Right renal cortex interstitium (tissue), 3 donors: ENCODE data around the gene CCDC9. TPM values are rescaled to one million over a fixed set of nuclear protein-coding genes. Genes with fewer than 3 reads are reported as not detected.
"Not testable (repeated sequence)": the region's sequence is repeated elsewhere in the genome, so short reads cannot be mapped to it uniquely, and the experiment has no call there.

Experiments used
- DNase-seq, 3 donors: peaks; one replicate each; pipeline ENCODE4 v3.0.0-alpha.2; 2013; ENCODE audit warnings: low read depth in 3 of 3, low spot score in 2 of 3
- polyA plus RNA-seq, 3 donors: library from polyadenylated mRNA; unstranded; fragments of 120-200 nt; gene quantifications; one replicate each; pipeline ENCODE4 v1.2.1, GENCODE V29; 2013; ENCODE audit not compliant: insufficient read length in 3 of 3

Gene CCDC9
- polyA plus RNA-seq, 3 donors: 18.9 to 20.4 (median 19.9) TPM

DNA sequence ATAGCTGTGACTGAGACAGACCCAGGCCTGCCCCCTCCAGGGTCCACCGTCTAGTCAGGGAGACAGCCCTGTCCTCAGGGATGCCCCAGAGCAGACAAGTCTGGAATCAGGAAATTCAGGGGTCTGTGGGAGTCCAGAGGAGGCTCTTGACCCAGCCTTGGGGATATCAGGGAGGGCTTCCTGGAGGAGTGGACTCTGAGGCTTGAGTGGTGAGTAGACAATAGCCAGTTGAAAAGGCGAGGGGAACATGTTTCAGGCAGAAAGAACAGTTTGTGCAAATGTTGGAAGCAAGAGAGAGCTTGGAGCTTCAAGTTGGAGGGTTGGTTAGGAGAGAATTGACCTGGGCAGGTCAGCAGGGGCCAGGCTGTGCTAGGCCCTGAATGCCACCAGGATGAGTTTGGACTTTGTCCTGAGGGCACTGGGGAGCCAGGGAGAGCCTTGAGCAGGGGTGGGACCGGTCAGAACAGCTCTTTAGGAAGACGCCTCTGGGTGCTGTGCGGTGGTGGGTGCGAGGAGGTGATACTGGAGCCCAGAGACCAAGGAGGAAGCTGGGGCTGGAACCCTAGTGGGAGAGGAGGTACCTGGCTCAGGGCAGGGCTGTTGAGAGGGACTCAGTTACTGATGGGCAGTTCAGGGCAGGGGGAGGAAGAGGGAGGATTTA is 2.7 kb downstream of the CCDC9 start:
- DNase-seq: no peak

- DNase-seq: no peak
Measured at GRCh38 chr19:47260476-47260875, 4.2 kb downstream of the CCDC9 start.

DNA sequence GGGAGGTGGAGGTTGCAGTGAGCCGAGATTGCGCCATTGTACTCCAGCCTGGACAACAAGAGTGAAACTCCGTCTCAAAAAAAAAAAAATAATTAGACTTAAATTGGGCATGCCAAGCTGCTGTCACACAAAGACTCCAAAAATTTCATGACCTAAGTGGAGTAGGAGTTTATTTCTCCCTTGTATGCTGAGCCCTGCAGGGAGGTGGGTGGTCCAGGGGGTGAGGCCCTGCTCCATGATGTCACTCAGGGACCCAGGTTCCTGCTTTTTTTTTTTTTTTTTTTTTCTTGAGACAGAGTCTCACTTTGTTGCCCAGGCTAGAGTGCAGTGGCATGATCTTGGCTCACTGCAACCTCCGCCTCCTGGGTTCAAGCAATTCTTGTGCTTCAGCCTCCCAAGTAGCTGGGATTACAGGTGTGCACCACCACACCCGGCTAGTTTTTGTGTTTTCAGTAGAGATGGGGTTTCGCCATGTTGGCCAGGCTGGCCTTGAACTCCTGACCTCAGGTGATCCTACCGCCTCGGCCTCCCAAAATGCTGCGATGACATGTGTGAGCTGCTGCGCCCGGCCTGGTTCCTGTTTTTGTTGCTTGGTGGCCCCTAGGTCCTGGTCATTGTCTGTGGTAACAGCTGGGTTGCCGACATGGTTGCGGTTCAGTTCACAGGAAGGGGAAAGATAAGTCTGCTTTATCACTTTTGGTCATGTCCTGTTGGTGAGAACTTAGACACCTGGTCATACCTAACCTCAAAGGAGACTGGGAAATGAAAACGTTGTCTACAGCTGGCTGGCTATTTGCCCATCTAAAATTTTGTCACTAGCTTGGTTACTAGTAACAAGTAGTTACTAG is 5.8 kb downstream of the CCDC9 start:
- DNase-seq: not testable (repeated sequence)

DNA sequence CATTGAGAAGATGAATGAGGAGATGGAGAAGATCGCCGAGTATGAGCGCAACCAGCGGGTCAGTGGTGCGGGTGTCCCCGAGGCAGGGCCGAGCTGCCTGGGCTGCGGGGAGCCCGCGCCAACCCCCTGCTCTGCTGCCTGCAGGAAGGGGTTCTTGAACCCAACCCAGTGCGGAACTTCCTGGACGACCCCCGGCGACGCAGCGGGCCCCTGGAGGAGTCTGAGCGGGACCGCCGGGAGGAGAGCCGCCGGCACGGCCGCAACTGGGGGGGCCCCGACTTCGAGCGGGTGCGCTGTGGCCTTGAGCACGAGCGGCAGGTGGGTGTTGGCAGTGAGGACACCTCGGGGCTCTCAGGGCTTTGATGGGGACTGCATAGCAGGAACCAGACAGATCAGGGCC is 8.3 kb downstream of the CCDC9 start:
- no peak for DNase-seq

GRCh38 chr19:47266401-47266941 is 10.1 kb downstream of the CCDC9 start:
- no peak for DNase-seq

DNA sequence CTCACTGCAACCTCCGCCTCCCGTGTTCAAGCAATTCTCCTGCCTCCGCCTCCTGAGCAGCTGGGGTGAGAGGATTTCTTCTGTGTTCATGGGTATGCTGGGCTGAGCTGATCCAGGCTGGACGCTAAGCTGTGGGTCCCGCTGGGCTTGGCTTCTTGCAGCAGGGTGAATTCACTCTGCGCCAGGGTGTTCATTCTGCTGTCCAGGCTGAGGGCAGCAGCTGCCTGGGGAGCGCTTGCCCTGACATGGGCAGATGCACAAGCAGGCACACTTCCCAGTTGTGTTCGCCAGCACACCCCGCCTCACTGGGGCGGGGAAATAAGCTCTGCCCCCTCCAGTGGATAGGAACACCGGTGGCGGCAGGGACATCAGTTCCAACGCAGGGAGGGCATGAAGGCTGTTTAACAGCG is 11.0 kb downstream of the CCDC9 start:
- no peak for DNase-seq

- DNase-seq: no peak
Measured at GRCh38 chr19:47268028-47268427, 11.7 kb downstream of the CCDC9 start.

DNA sequence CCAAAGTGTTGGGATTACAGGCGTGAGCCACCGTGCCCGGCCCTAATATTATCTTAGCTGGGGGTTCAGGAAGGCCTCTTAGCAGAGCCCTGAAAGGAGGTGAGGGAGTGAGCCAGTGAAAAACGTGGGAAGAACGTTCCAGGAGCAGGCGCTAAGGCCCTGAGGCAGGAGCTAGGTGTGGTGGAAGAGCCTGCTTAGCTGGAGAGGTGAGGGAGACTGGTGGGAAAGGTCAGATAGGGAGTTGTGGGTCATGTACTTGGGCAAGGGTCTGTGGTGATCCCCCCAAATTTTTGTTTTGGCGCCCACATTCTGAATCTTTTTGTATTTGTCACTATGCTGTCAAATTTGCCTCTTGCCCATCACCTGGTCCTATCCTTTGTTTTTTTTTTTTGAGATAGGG is 13.3 kb downstream of the CCDC9 start:
- no peak for DNase-seq

DNA sequence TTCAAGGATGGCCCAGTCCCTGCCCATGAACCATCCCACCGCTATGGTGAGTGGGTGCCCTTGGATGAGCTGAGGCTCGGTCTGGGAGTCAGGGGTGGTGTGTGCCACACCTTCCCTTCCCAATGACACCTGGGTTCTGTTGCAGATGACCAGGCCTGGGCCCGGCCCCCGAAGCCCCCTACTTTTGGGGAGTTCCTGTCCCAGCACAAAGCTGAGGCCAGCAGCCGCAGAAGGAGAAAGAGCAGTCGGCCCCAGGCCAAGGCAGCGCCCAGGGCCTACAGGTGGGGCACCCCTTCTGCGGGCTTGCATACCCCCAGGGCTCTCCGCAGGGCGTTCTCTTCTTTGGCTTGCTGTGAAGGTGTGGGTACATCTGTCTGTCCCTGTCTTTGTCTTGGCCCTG is 14.1 kb downstream of the CCDC9 start:
- no peak for DNase-seq

DNA sequence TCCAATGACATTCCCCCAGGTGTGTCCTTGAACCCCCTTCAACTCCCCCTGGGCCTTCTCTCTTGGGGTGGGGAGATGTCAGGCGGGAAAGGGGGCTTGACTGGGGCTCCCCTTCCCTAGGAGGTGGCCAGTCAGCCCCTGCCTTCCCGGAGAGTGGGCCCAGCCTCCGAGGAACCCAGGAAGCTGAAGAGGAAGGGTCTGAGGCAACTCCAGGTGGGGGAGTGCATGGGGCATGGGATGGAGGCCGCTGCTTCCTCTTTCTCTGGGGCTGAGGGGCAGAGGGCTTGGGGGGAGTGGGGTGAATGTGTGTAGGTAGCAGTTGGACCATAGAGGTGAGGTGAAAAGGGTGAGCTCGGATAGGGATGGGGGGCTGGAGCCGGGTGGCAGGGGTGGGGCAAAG is 15.6 kb downstream of the CCDC9 start:
- no peak for DNase-seq

DNA sequence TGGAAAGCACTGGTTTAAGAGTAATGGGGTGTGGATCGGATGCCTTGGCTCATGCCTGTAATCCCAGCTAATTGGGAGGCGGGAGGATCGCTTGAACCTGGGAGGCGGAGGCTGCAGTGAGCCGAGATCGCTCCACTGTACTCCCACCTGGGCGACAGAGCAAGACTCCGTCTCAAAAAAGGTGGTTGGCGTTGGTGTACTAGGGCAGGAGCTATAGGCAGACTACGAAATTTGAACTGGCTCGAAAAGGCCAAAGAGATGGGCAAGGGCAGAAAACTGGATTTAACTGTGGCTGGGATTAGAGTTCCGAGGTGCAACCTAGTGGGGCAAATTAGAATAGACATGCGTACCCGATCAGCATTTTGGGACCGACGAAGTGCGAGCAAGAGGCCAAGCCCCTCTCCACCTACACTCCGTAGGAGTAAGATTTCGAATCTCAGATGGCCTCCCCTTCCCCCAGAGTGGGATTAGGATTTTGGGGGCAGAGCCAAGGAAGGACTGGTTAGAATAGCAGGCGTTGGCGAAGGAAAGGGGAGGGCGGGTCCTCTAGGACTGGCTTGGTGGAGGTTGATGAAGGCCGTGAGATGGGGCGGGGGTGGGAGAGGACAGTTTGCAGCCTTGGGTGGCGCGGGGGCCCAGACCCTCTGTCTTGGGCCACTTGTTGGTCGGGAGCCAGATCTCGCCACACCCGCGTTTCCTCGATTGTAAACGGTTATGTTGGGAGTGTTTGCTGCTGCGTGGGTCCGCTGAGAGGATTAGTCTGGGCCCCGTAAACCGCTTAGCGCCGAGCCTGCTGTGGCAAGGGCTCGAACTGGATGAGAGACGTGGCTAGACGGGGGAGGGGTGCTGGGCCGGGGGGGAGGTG is 16.4 kb downstream of the CCDC9 start:
- no peak for DNase-seq

DNA sequence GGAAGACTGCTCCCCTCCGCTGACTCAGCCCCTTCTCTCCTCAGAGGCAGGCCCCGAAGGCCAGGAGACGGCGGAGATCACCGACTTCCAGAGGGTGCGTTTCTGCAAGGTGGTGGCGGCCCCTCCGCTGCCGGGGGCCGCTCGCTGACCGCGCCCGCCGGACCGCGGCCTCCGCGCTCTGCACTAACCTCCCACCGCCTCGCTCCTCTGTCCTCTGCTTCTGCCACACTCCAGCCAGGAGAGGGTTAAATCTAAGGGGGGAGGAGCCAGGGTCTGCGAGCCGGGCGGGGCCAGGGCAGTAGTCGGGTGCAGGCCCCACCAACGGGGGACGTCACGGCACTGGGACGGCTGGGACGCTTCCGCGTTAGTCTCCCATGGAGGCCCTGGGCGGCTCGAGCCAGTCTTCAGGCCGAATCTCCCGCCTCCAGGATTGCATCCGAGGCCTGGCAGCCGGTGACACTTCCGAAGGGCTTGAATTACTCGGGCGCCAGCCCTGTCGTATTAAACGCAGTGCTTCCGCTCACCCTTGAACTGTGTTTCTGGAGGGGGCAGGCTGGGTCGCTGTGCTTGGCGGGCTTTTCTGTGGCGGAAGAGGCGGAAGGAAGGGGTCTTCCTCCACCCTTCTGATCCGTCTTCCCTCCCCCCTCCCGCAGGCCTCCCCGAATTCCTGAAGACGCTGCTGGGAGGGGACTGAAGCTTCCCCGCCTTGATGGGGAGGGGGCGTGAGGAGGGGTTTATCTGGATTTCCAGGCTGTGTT is 17.2 kb downstream of the CCDC9 start:
- DNase-seq: peak; percentile 76 to 85 (median 82)

GRCh38 chr19:47274071-47274890 is 18.0 kb downstream of the CCDC9 start, which contains the start of gene INAFM1:
Gene INAFM1, plus strand, starts transcription at chr19:47274885. Its CDS starts 35 bp downstream, at chr19:47274920.
- DNase-seq: peak; percentile 75 to 85 (median 85)

GRCh38 chr19:47274891-47275761 is 18.8 kb downstream of the CCDC9 start:
- no peak for DNase-seq

DNA sequence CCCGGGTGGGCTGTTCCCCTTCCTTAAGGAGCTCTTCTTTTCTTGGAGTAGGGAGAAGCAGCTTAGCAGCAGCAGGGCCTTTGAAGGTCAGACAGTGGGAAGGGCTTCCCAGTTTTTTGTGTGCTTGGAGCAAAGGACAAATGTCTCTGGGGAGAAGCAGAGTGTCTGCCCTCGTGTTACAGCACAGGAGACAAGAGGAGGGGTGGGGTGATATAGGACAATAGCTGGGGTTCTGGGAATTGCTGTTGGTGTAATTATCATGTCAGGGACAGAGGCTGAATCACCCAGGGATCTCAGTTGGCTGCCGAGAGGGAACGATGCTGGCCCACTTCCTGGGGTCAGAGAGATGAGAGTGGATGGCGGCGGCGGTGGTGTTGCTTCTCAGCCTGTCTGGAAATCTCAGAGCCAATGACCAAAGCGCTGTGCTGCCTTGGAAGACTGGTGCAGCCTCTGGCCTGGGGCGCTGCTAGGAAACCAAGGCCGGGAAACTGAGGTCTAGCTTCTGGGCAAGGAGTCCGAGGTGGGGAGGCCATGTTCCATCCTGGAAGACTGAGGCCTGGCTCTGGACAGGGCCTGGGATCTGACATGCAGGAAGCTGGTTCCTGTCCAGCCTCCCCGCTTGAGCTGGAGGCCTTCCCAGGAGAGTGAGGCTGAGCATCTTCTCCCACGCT is 19.6 kb downstream of the CCDC9 start:
- DNase-seq: no peak

DNA sequence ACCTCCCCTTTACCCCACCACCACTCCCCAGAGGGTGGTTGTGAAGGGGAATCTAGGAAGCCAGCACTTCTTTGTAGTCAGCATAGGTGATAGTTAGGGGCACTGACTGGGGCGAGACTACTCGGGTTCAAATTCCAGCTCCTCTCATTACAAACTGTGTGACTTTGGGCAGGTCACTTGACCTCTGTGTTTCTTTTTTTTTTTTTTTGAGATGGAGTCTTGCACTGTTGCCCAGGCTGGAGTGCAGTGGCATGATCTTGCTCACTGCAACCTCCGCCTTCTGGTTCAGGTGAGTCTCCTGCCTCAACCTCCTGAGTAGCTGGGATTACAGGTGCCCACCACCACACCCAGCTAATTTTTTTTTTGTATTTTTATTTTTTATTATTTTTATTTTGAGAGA is 20.2 kb downstream of the CCDC9 start:
- not testable (repeated sequence) for DNase-seq

DNA sequence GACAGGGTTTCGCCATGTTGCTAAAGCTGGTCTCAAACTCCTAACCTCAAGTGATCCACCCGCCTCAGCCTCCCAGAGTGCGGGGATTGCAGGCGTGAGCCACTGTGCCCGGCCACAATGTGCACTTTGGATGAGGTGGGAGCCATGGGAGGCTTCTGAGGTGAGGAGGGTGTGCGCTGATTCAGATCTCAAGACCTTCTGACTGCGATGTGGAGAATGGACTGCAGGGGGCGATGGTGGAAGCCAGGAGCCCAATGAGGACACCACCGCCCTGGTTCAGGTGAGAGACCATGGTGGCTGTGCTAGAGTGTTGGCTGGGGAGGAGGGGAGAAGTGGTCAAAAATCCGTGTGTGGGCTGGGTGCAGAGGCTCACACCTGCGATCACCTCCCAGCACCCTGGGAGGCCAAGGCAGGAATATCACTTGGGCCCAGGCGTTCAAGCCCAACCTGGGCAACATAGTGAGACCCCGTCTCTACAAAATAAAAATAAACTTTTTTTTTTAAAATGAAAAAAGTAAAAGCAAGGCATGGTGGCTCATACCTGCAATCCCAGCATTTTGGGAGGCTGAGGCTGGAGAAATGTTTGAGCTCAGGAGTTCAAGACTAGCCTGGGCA is 24.0 kb downstream of the CCDC9 start:
- DNase-seq: no peak
